Immature natural killer cell (primary cell): ENCODE data around the gene ARG2. TPM values are rescaled to one million over a fixed set of nuclear protein-coding genes. Genes with fewer than 3 reads are reported as not detected.
A peak's percentile ranks its signal among the peaks of the same experiment; 100 is the strongest.

Source experiments
- DNase-seq, 3 donors: peaks; one replicate each; pipeline ENCODE4 v3.0.0; 2022; ENCODE audit warnings: mixed read lengths in 1 of 3
- H3K27ac Mint-ChIP-seq, 6 donors: one replicate each; pipeline ENCODE4 v1.8.0; 2020; ENCODE audit warnings: mixed read lengths in 6 of 6, mild to moderate bottlenecking in 5 of 6, inconsistent platforms in 4 of 6, moderate library complexity in 3 of 6
- H3K27me3 Mint-ChIP-seq, 3 donors: one replicate each; pipeline ENCODE4 v1.8.0; 2020 to 2021; ENCODE audit warnings: low read depth in 3 of 3, mild to moderate bottlenecking in 3 of 3, mixed read lengths in 3 of 3, moderate library complexity in 3 of 3, inconsistent platforms in 1 of 3
- H3K36me3 Mint-ChIP-seq, 3 donors: one replicate each; pipeline ENCODE4 v1.8.0; 2020; ENCODE audit warnings: mixed read lengths in 3 of 3, inconsistent platforms in 2 of 3, mild to moderate bottlenecking in 2 of 3
- H3K4me1 Mint-ChIP-seq, 2 donors: one replicate each; pipeline ENCODE4 v1.8.0; 2020; ENCODE audit warnings: inconsistent platforms in 2 of 2, mild to moderate bottlenecking in 2 of 2, mixed read lengths in 2 of 2, moderate library complexity in 1 of 2
- H3K4me3 Mint-ChIP-seq, 5 donors: one replicate each; pipeline ENCODE4 v1.8.0; 2020; ENCODE audit warnings: mild to moderate bottlenecking in 5 of 5, mixed read lengths in 5 of 5, inconsistent platforms in 3 of 5, moderate library complexity in 3 of 5
- H3K9me3 Mint-ChIP-seq, 6 donors: one replicate each; pipeline ENCODE4 v1.8.0; 2020; ENCODE audit warnings: mild to moderate bottlenecking in 6 of 6, mixed read lengths in 6 of 6, inconsistent platforms in 4 of 6, moderate library complexity in 3 of 6
- polyA plus RNA-seq, 3 donors: library from polyadenylated mRNA; unstranded; fragments of 300-500 nt; fragmentation: Illumina TruSeq; gene quantifications; one replicate each; pipeline ENCODE4 v1.2.3, GENCODE V29; 2021

Gene ARG2
- polyA plus RNA-seq, 3 donors from 2014 or later = 0.41 to 2.0 (median 1.8) TPM

GRCh38 chr14:67663633-67664032 lies 43.9 kb downstream of the ARG2 start:
- H3K4me1 Mint-ChIP-seq = peaks cover 53 to 66% of the 10 kb centered on the region in 2 donors
- no peaks in the 10 kb centered on the region for H3K27me3 Mint-ChIP-seq
- no peak for DNase-seq
- H3K36me3 Mint-ChIP-seq = peaks cover 1 to 6% (median 5%) of the 10 kb centered on the region in 3 donors
- H3K4me3 Mint-ChIP-seq = no peak overlapping the region
- no peaks in the 10 kb centered on the region for H3K9me3 Mint-ChIP-seq
- H3K27ac Mint-ChIP-seq = peak overlapping the region in 2 of 6 donors; percentile 2 to 39

- peak overlapping the region in 1 of 5 donors; percentile 6 for H3K4me3 Mint-ChIP-seq
- H3K9me3 Mint-ChIP-seq = no peaks in the 10 kb centered on the region
- H3K27me3 Mint-ChIP-seq = peaks cover 0 to 2% (median 0%) of the 10 kb centered on the region in 3 donors
- no peak for DNase-seq
- peaks cover 69 to 73% of the 10 kb centered on the region in 2 donors for H3K4me1 Mint-ChIP-seq
- peak overlapping the region; percentile 69 to 90 (median 86) for H3K27ac Mint-ChIP-seq
- peaks cover 0 to under 1% (median under 1%) of the 10 kb centered on the region in 3 donors for H3K36me3 Mint-ChIP-seq
Observed at GRCh38 chr14:67665868-67666267, 46.1 kb downstream of the ARG2 start.

GRCh38 chr14:67666750-67667449 lies 47.2 kb downstream of the ARG2 start:
- Mint-ChIP-seq H3K4me3 (peak overlapping the region; percentile 15 to 64 (median 29)), H3K36me3 (no peaks in the 10 kb centered on the region), H3K4me1 (peaks cover 77 to 79% of the 10 kb centered on the region in 2 donors), H3K27ac (peak overlapping the region; percentile 69 to 90 (median 86)), H3K9me3 (no peaks in the 10 kb centered on the region), H3K27me3 (peaks cover 0 to 2% (median 0%) of the 10 kb centered on the region in 3 donors)
- DNase-seq = peak; percentile 44 to 48 (median 44)

- H3K4me3 Mint-ChIP-seq = peak overlapping the region; percentile 53 to 84 (median 62)
- H3K27me3 Mint-ChIP-seq = peaks cover 0 to 2% (median 0%) of the 10 kb centered on the region in 3 donors
- peak; percentile 52 to 57 (median 52) for DNase-seq
- peaks cover 0 to 2% (median 0%) of the 10 kb centered on the region in 6 donors for H3K9me3 Mint-ChIP-seq
- H3K27ac Mint-ChIP-seq = peak overlapping the region; percentile 82 to 94 (median 88)
- H3K36me3 Mint-ChIP-seq = no peaks in the 10 kb centered on the region
- H3K4me1 Mint-ChIP-seq = peaks cover 80 to 85% of the 10 kb centered on the region in 2 donors
Observed at GRCh38 chr14:67668559-67668958, 48.8 kb downstream of the ARG2 start.

- Mint-ChIP-seq H3K27ac (peak overlapping the region; percentile 56 to 94 (median 88)), H3K4me1 (peaks cover 50 to 52% of the 10 kb centered on the region in 2 donors)
Observed at GRCh38 chr14:67673451-67673850, 53.7 kb downstream of the ARG2 start.

GRCh38 chr14:67674139-67674479 lies 54.4 kb downstream of the ARG2 start:
- DNase-seq = peak in 2 of 3 donors; percentile 50 to 54
- H3K27me3 Mint-ChIP-seq = peaks cover 0 to 2% (median 0%) of the 10 kb centered on the region in 3 donors
- H3K4me1 Mint-ChIP-seq = peaks cover 43 to 46% of the 10 kb centered on the region in 2 donors

More at GRCh38 chr14:67673451-67673850, 53.7 kb downstream of the ARG2 start:
- Mint-ChIP-seq H3K4me3 (peak overlapping the region; percentile 89 to 96 (median 93)), H3K27me3 (peaks cover 0 to 2% (median 0%) of the 10 kb centered on the region in 3 donors), H3K36me3 (peaks cover 0 to 4% (median 0%) of the 10 kb centered on the region in 3 donors), H3K9me3 (peaks cover 0 to 2% (median 0%) of the 10 kb centered on the region in 6 donors)
- DNase-seq = no peak

GRCh38 chr14:67674480-67675218 lies 54.9 kb downstream of the ARG2 start, which contains the start of gene VTI1B:
Gene VTI1B (minus strand): TSS chr14:67674632. CDS start chr14:67674489, 143 bp downstream.
- H3K27me3 Mint-ChIP-seq = peaks cover 0 to 2% (median 0%) of the 10 kb centered on the region in 3 donors
- H3K4me3 Mint-ChIP-seq = peak within 1 kb of the TSS; percentile 89 to 96 (median 93)
- H3K4me1 Mint-ChIP-seq = peaks cover 38 to 40% of the 10 kb centered on the region in 2 donors
- H3K9me3 Mint-ChIP-seq = peaks cover 0 to 2% (median 0%) of the 10 kb centered on the region in 6 donors
- peaks cover 0 to 5% (median 0%) of the 10 kb centered on the region in 3 donors for H3K36me3 Mint-ChIP-seq
- peak within 1 kb of the TSS; percentile 80 to 94 (median 92) for H3K27ac Mint-ChIP-seq
- peak; percentile 83 to 85 (median 84) for DNase-seq

More at GRCh38 chr14:67674139-67674479, 54.4 kb downstream of the ARG2 start:
- Mint-ChIP-seq H3K9me3 (peaks cover 0 to 2% (median 0%) of the 10 kb centered on the region in 6 donors), H3K27ac (peak overlapping the region; percentile 80 to 94 (median 92)), H3K36me3 (peaks cover 0 to 5% (median 0%) of the 10 kb centered on the region in 3 donors), H3K4me3 (peak overlapping the region; percentile 89 to 96 (median 93))

GRCh38 chr14:67675219-67675582 lies 55.5 kb downstream of the ARG2 start:
- no peak for DNase-seq
- Mint-ChIP-seq H3K36me3 (peaks cover 0 to 5% (median 0%) of the 10 kb centered on the region in 3 donors), H3K27ac (peak overlapping the region; percentile 75 to 94 (median 90)), H3K4me3 (peak overlapping the region; percentile 89 to 96 (median 92)), H3K27me3 (peaks cover 0 to 2% (median 0%) of the 10 kb centered on the region in 3 donors), H3K4me1 (peaks cover 33 to 35% of the 10 kb centered on the region in 2 donors), H3K9me3 (peaks cover 0 to 2% (median 0%) of the 10 kb centered on the region in 6 donors)

GRCh38 chr14:67679006-67679405 lies 59.3 kb downstream of the ARG2 start:
- H3K4me1 Mint-ChIP-seq = peaks cover 1 to 2% of the 10 kb centered on the region in 2 donors
- H3K36me3 Mint-ChIP-seq = peaks cover 0 to 9% (median 3%) of the 10 kb centered on the region in 3 donors
- no peak overlapping the region for H3K4me3 Mint-ChIP-seq
- no peaks in the 10 kb centered on the region for H3K27me3 Mint-ChIP-seq
- no peaks in the 10 kb centered on the region for H3K9me3 Mint-ChIP-seq
- H3K27ac Mint-ChIP-seq = no peak overlapping the region
- no peak for DNase-seq

GRCh38 chr14:67680121-67680602 lies 60.4 kb downstream of the ARG2 start:
- H3K4me3 Mint-ChIP-seq = no peak overlapping the region
- H3K9me3 Mint-ChIP-seq = no peaks in the 10 kb centered on the region
- no peak overlapping the region for H3K27ac Mint-ChIP-seq
- peaks cover 3 to 9% (median 4%) of the 10 kb centered on the region in 3 donors for H3K36me3 Mint-ChIP-seq
- peaks cover 0 to 2% of the 10 kb centered on the region in 2 donors for H3K4me1 Mint-ChIP-seq
- H3K27me3 Mint-ChIP-seq = no peaks in the 10 kb centered on the region
- no peak for DNase-seq

- Mint-ChIP-seq H3K27ac (peak overlapping the region in 1 of 6 donors; percentile 20), H3K9me3 (no peaks in the 10 kb centered on the region), H3K4me1 (no peaks in the 10 kb centered on the region), H3K27me3 (no peaks in the 10 kb centered on the region), H3K4me3 (no peak overlapping the region), H3K36me3 (peaks cover 5 to 12% (median 8%) of the 10 kb centered on the region in 3 donors)
- no peak for DNase-seq
Observed at GRCh38 chr14:67680941-67681340, 61.2 kb downstream of the ARG2 start.

GRCh38 chr14:67683842-67684241 lies 64.1 kb downstream of the ARG2 start:
- Mint-ChIP-seq H3K9me3 (no peaks in the 10 kb centered on the region), H3K27me3 (no peaks in the 10 kb centered on the region), H3K36me3 (peaks cover 10 to 26% (median 18%) of the 10 kb centered on the region in 3 donors), H3K4me1 (no peaks in the 10 kb centered on the region), H3K4me3 (no peak overlapping the region), H3K27ac (peak overlapping the region in 1 of 6 donors; percentile 10)
- DNase-seq = no peak

GRCh38 chr14:67690011-67690410 lies 70.3 kb downstream of the ARG2 start:
- no peak overlapping the region for H3K27ac Mint-ChIP-seq

More at GRCh38 chr14:67690011-67690410, 70.3 kb downstream of the ARG2 start:
- peaks cover 9 to 11% of the 10 kb centered on the region in 2 donors for H3K4me1 Mint-ChIP-seq
- no peaks in the 10 kb centered on the region for H3K9me3 Mint-ChIP-seq
- no peaks in the 10 kb centered on the region for H3K27me3 Mint-ChIP-seq
- H3K36me3 Mint-ChIP-seq = peaks cover 11 to 54% (median 25%) of the 10 kb centered on the region in 3 donors
- no peak overlapping the region for H3K4me3 Mint-ChIP-seq
- no peak for DNase-seq
